Measurements from ENCODE around the gene NME9.

Gene NME9

DNA sequence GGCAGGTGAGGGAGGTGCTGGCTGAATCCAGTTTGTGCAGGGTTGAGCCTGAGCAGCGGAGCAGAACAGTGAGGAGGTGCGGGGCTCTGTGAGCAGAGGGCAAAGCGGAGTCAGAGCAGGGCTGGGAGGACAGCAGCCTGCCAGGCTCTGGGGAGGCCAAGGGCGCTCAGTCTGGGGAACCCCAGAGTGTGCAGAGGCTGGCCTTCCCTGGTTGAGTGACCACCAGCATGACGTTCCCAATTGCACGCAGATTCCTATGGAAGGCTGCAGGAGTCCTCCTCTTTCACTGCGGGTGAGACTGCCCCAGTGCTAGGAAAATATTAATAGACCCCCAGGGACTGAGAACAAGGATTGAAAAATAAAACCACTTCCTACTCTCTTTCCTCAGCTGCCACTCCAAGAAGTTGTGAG, 31.9 kb upstream of the NME9 start:
- no peak for DNase-seq

DNA sequence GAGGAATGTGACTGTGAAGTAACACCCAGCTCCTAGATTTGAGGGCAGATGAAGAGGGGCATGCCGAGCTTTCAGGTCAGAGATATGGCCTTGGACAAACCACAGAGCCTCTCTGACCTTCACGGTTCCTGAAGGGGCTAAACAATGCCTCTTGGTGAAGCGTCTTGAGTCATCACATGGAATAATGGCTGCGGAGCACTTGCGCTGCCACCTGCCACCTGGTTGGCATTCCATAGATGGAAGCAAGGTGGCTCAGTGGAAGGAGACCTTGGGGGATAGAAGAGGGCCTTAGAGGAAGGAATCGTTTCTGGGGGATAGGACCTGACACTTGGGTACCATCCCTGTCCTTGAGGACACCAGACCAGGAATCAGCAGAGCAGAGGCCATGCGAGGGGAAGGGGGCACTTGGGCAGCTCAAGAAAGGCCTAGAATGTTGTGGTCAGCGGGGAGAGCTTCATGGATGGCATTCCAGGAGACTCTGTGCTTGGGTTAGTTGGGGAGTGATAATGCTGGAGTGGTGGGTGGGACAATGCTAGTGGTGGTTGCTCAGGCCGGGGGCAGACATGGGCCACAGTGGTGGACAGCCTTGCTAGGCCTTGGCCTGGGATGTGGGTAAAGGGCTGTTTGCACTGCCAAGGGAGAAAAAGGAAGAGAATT, 31.3 kb upstream of the NME9 start:
- no peak for DNase-seq

DNA sequence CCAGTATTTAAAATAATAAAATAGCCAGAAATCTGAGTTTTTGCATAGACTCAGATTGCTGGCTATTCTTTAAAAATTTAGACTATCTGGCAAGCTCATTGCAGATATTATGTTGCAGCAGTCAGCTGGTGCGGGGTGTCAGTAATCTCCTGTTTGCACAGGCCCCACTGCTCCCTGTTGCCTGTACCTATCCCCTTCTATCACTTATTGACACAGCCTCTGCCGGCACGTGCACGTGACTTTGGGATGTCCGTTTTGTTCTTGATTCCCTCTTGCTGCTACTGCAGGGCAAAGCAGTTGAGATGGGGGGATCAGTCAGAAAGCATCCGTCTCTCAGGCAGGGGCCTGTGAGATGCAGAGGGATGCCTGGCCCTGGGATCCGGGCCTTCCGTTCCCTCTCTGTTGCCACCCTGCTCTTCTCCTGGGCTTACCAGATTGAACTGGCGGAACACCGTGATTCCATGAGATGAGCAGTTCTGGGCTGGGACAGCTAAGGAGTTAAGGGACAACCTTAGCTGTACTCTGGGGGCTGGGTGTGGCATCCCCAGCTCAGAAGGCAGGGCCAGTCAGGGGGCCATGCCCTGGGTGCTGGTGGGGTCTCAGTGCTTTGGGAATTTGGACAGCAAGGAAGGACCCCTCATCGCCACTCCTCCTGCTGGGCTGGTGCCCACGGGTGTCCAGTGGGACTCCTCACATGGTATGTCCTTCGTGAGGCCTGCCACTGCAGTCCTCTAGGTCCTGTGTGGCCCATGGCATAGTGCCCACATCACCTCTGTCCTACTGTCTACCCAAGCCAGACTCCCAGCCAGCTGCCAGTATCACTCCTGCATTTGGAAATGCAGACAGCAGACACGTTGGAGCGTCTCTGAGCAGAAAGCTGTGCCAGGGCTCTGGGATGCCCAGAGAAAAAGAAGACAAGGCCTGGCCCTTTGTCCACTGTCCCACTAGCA, 30.5 kb upstream of the NME9 start:
- DNase-seq: no peak

DNA sequence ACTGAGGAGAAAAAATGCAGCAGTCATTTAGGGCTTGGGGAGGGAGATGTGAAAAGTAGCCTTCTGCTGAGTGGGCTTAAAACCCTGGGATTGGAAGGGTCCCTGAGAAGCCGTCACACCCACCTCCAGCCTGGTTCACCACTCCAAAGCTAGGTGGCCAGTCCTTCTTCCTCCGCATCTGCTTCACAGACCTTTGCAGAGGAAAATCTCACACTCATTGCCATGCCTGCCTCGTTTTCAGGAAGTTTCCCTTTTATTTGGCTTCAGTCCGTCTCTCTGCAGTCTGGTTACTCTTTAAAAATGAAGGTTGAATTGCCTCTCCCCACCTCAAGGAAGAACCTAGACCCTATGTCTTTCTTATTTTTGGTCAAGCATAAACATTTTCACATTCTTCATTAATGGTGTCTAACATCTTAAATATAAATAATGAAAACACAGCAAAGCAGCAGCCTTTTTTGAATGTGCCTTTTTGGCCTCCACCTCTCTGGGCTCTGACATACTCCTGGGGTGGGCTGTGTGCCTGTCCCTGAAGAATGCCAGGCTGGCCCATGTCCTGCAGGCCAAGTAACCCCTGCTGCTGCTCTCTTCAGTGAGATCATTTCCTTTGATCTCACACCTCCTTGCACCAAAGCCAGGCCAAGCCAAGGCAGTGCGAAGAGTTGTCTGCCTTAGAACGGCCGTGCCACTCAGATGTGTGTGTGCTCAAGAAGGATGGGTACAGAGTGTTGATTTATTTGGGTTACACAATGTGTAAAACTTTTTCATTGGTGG, 29.7 kb upstream of the NME9 start:
- no peak for DNase-seq

DNA sequence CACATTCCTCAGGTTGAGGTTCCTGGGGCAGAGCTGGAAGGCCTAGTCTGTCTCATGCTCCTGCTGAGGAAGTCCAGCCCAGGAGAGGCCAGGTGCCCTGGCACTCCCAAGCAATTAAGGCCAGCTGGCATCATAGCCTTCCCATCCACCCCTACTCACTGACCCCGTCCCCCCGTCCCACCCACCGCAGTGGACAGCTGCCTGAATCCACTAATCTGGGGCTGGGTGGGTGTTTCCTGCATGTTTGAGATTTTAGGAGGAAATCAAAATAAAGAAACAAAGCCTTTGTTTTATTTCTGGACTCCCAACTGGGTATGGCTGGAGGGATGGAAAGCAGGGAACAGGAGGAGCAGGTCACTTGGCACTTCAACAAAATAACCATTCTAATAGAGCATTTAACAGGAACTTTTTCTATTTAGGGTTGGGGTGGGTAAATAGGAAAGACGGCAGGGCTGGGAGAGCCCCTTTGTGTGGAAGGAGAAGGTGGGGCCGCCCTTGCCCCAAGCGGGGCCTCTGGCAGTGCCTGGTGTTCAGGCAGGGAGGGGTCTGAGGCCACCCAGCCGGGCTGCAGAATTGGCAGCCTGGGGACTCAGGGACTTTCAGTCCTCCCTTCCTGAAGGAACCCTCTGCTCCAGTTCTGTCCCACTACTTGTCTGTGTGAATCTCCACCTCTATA, 27.2 kb upstream of the NME9 start:
- DNase-seq: no peak

DNA sequence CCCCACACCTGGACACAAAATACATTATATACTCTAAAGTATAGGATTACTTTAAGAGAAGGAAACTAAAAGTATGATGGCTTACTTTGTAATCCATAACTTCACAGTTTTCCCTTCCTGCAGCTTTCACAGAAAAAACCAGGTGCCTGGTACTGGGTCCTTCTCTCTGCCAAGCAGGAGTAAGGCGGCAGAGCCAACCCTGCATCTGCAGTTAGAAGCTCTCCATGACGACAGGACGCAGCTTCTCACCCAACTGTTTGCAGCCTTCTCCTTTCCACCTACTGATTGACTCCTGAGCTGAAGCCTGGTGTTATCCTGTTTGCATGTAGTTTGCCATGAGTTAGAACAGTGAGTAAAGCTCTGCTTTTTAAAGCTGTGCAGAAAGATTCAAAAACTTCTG, 25.4 kb upstream of the NME9 start:
- no peak for DNase-seq

DNA sequence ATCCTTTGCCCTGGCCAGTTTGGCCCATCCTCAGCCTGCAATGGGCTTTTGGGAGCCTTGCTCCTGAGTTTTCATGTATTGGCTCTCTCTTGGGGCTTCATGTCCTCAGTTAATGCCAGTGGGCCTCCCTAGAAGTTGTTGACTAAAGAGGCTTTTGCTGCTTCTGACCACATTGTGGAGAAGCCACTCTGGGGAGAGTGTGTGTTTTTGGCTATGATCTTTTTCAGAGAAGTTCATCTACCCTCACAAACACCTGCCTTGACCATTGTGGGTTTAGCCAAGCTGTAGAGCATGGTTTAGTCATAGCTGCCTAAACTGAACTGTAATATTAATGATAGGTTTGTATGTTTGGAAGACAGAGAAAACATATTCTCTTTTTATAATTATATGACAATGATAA, 24.7 kb upstream of the NME9 start:
- no peak for DNase-seq

DNA sequence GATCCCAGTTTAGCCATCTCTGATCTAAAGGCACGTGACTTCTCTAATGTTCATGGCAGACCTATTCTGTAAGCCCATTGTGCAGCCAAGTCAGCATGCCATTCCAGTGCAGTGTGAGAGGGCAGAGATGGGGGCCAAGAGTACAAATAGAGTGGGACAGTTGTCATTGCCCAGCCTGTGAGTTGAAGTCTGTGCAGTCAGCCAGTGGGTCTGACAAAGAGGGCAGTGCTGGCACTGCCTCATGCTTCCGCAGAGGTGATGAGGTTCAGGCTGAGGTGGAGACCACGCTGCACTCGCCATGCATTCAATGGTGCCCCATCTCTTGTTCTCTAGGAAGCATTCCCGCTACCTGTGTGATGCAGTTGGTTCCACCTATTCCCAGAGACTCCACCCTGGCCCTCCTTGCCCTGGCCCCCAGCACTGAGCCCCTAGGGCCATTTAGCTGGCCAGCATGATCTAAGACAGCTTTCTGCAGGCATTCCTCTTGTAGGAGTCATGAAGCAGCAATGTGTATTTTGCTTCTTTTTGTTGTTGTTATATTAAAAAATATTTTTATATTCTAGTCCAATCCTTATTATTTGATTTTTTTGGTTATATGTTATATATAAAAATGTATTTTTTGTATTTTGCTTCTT, 22.4 kb upstream of the NME9 start:
- DNase-seq: no peak

DNA sequence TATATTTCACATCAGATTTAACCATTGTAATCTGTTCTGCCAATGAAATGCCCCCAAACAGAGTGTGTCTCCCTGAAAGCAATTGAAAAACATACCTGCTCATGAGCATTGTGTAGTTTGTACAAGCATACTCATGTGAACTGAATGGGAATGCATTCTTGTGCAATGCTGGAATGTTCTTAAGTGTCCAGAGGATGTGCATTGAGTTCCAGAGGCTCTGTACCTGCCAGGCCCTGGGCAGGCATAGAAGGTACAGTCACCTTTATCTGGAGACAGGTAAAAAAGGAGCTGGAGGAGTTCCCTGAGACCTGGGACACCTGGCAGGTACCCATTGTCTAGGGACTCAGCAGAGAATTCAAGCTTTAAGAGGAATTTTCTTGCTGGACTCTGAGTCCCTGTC, 21.5 kb upstream of the NME9 start:
- DNase-seq: no peak

DNA sequence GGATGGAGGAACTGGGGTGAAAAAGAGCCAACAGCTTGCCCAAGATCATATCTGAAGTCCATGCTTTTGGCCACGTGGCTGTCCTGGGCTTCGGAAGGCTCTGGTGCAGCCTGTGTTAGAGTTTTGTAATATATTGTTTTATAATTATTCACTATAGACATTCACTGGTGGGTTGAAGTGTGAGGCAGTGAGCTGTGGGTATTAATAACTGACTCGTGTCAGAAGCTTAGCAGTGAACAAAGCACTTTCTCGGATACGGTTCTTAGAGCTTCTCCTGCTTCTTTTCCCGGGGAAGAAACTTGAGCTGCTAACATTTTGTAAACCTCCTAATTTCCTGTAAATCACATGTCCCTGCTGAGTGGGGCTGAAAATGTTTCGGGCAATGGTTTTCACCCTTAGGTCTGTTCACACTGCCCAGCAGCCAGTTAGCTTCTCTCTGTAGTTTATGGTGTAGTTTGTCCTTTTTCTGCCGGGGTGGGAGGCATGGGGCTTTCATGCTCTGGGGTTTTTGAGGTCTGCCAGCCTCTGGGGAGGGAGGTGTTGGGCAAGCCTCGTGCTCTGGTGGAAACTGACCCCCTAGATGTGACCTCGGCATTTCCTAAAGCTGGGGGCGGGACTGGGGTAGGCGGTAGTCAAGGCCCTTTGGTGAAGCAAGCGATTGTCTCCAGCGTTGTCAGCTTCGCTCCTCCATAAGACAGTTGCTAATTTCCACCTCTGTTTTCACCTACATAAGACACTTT, 20.4 kb upstream of the NME9 start:
- no peak for DNase-seq

DNA sequence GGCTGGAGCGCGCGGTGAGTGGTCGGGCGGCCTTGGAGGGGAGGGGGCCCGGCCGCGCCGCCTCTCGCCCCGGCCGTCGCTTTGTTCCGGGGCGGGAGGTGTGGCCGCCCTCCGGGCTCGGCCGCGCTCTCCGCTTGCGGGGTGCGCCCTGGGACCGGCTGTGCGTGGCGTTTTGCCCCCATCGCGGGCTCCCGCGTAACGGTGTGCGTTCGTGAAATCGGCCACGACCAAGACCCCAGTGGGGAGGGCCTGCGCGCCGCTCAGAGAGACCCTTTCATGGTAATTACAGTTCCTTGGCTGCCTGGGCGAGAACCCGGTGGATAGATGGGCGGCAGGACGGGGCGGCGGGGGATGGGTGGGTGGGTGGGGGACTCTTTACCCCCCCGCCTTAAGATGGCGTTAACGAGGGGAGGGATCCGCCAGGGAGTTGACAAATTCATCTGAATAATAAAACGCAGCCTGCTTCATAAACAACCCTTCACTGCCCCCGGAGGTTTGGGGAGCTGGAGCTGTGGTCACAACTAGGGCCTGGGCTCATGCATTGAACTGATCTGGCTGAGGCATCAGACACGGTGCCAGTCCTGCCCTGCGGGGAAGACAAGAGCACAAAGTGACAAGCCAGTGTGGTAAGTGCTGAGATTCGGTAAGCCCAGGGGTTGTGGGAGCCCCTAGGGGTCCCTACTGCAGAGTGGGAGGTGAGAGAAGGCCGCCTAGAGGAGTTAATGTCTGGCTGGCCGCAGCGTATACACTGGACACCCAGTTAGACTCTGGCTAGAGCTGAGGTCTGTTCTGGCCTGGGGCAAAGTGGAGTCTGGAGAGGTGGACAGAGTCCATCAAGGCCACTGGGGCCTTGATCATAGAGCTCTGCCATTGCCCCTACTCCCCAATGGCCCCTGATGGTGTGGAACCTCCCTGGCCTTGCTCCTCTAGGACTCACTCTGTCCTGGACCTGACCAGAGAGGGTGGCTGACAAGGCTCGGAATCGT, 19.4 kb upstream of the NME9 start:
- no peak for DNase-seq

DNA sequence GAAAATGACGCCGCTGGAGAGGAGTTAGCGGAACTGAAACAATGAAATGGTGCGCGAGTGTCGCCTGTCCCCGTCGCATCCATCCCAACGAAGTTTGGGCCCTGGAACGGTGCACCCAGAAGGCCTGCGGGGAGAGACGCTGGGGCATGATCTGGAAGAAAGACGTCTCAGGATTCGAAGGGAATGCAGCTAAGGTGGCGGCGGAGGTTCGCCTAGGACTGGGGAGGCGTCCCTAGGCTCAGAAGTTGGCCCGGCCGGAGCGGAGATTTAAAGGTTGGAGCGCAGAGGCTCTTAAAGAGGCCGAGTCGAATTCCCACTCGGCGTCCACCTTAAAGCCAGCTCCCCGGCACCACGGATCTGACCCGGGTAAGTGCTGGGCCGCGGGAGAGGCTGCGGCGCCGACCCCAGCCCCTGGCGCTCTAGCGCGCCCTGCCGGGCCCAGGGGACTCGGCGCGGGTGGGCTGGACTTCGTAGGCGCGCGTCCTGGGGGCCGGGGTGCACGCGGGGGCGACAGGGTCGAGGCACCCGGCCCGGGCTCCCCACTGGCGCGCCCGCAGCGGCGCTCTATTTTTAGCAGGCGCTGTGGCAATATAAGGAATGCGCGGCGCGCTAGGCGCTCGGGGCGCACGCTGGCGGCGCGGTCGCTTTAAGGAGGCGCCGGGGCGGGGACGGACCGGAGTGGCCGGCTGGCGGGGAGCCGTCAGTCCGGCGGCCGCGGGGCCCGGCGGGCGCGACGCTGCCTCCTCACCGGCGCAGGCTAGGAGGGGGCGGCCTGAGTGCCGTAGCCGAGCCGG, 18.5 kb upstream of the NME9 start, which contains the start of gene MRAS:
Gene MRAS, plus strand, starts transcription at position 620 of the 794 bp plus-strand sequence. CDS start 24,305 bp downstream, outside the sequence.
- peak; percentile 65 for DNase-seq

DNA sequence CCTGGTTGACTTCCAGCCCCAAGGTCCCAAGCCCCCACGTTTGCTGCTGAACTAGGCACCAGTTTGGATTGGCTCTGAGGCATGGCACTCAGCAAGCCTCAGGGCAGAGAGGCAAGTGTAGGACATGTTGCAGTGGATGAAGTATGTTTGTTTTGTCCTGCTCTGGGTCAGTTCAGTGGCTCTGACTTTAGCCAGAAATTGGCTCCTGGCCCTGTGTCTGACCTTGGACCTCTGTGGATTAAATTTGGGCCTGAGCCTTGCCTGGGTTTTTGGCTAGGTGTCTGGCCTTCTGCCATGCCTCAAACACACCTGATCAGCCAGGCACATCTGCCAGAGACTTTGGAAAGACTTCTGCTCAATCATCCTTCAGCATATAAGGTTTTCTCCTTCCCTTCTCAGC, 15.1 kb upstream of the NME9 start:
- DNase-seq: no peak

DNA sequence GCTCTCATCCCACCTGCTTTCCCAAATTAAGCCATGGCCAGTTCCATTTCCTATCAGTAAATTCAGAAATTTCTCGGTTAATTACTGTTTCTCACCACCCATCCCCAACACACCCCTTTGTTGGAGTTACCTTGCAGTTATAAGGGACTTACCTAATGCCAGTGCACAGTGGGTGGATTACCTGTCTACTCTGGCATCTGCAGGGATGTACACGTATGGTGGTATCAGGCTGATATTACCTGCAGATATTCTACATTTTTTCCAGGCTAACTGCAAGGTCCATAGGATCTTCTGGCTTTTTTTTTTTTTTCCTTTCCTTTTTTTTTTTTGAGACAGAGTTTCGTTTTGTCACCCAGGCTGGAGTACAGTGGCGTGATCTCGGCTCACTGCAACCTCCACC, 10.9 kb upstream of the NME9 start:
- DNase-seq: no peak

DNA sequence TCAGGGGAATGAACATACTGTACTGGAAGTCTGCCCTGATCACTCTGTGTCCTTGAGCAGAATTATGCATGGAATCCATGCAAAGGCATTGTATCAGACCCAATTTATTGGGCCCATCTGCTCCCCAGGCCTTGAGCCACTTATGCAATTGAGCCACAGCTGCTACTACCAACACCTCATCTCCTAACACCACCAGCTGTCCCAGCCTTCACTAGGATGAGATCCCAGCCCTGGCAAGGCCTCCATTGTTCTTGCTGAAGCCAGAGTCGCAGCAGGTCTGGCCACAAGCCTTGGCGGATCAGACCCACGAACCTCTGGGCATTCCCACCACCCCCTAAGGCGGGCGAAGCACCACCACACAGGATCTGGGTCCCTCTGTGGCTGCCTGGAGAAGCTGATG, 9.2 kb upstream of the NME9 start:
- DNase-seq: no peak

DNA sequence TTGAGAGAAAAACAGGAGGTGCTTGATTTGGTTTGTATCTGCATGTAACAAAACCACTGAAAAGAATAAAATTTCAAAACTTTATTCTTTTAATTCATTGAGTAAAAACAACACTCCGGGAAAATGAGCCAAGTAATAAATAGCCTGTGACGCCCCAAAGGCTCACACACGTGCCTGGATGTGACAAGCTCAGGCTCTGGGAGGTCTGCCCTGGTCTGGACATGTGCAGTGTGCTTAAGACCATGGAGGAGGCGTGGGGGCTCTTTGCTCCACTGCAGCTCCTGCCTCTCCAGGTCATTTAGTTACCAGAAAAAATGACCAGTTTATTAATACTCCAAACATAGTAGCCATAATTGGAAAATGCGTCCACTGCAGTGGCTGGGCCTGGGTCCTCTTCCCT, 8.6 kb upstream of the NME9 start:
- DNase-seq: no peak

DNA sequence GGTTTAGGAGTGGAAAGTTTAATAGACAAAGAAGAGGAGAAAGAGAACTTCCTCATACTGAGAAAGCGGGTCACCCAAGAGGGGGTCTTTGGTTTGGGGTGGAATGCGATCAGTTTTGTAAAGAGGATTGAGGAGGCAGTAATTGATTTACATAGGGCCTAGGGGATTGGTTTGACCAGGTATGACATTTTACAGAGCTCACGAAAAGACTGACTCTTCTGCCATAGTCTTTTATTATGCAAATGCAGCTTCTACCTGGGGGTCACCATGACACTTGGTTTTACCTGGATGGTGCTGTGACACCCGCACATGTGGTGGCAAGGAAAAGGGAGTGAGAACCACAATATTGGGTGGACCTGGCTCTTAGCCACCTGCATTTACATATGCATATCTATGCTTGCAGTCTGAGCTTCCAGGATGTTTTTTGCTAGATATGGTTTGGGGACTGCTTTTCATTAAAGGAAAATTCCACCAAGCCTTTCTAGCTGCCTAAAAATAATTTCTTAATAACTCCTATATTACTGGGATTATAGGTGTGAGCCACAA, 6.9 kb upstream of the NME9 start:
- DNase-seq: no peak

DNA sequence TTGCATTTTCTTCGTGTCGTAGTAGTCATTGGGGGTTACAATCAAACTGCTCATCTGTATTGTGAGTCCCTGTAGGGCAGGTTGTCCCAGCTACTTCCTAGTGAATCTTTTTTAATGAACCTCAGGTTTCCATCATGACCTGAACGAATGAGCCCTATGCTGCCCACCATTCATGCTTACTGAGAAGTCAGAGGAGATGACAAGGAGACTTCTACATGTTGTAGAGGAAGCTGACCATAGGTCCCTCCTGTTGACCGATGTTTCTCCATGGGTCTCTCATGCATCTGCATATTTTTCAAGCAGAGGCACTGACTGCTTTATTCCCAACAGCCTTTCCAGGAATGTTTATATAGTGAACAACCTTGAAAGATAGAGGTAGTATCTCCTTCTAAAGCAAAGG, 5.0 kb upstream of the NME9 start:
- DNase-seq: peak; percentile 3

DNA sequence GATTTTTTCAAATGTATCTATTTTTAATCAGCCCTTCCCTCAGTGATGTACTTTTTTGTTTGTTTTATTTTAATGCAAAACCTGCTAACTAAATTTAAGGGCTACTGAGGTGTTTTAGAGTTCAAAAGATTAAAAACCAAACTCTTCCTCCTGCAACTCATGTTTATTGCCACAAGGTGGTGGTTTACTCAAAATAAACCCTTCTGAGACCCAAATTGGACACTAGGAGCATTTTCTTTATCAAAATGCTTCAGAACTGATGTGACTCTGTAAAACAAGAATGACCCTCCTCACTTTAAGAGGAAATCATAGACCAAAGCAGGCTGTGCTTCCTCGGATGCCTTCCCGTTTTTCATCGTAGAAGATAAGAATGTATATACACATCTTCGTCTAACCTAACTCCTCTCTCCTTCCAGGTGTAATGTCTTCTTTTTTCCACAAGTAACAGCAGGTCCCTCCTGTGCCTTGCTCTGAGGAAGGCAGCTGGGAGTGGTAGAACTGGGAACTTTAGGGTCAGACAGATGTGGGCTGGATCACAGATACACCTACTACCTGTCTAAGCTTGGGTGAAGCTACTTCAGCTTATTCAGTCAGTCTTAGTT, 2.9 kb upstream of the NME9 start:
- peak; percentile 17 for DNase-seq
